ENCODE data around the gene ITGAX. TPM values are rescaled to one million over a fixed set of nuclear protein-coding genes. Genes with fewer than 3 reads are reported as not detected.

The ITGAX gene
- total and polyA plus RNA-seq, 4 donors, result 1.1 to 9.6 (median 1.9) TPM

- H3K9ac ChIP-seq (ENCODE audit: low read depth in 1 of 2, low read length in 2 of 2), result no peak overlapping the region
- H3K27ac ChIP-seq (ENCODE audit: low read depth in 1 of 2, low read length in 2 of 2), result no peak overlapping the region
- no peak for DNase-seq (ENCODE audit: low spot score)
- no peaks in the 10 kb centered on the region for H3K9me3 ChIP-seq (ENCODE audit: control insufficient read depth in 4 of 4, low read length in 3 of 4)
- peaks cover 3 to 7% (median 5%) of the 10 kb centered on the region in 4 donors for H3K4me1 ChIP-seq (ENCODE audit: control insufficient read depth in 4 of 4, insufficient read depth in 4 of 4, low read length in 3 of 4)
- 68% methylated on average over 5 of the region's 5 CpGs for WGBS
- TF ChIP-seq HNF4G (IDR thresholded peaks at IDR 0.05), result no peak
- no peak for TF ChIP-seq NR2F2 (IDR thresholded peaks at IDR 0.05)
- no peak for TF ChIP-seq HNF4A (conservative IDR thresholded peaks at IDR 0.05)
- no peak for TF ChIP-seq FOXA2 (IDR thresholded peaks at IDR 0.05)
- TF ChIP-seq RAD21 (IDR thresholded peaks at IDR 0.05), result no peak
- TF ChIP-seq EGR1 (IDR thresholded peaks at IDR 0.05; ENCODE audit: low read depth in 2 of 2), result no peak
- no peak for TF ChIP-seq ATF3 (IDR thresholded peaks at IDR 0.05)
- TF ChIP-seq TAF1 (conservative IDR thresholded peaks at IDR 0.05), result no peak
- no peak for TF ChIP-seq MAX (IDR thresholded peaks at IDR 0.05)
- TF ChIP-seq ZBTB33 (IDR thresholded peaks at IDR 0.05), result no peak
- no peak for TF ChIP-seq REST (IDR thresholded peaks at IDR 0.05)
- no peak for TF ChIP-seq YY1 (IDR thresholded peaks at IDR 0.05)
- TF ChIP-seq RXRA (IDR thresholded peaks at IDR 0.05), result no peak
- no peak for TF ChIP-seq GABPA (IDR thresholded peaks at IDR 0.05 in 1 of 2, conservative IDR thresholded peaks at IDR 0.05 in 1 of 2)
- no peak for TF ChIP-seq CTCF (IDR thresholded peaks at IDR 0.05; ENCODE audit: low read depth, low read length, missing input control)
- TF ChIP-seq FOXA1 (IDR thresholded peaks at IDR 0.05), result no peak
- TF ChIP-seq SP1 (IDR thresholded peaks at IDR 0.05), result no peak
- no peak for TF ChIP-seq JUND (IDR thresholded peaks at IDR 0.05)
- no peaks in the 10 kb centered on the region for H3K36me3 ChIP-seq (ENCODE audit: control insufficient read depth in 4 of 4, insufficient read depth in 3 of 4, low read depth in 1 of 4, low read length in 3 of 4)
- H3K27me3 ChIP-seq (ENCODE audit: control insufficient read depth in 4 of 4, insufficient read depth in 4 of 4, low read length in 3 of 4), result no peaks in the 10 kb centered on the region
- H3K4me3 ChIP-seq (ENCODE audit: low read depth in 1 of 3, low read length in 3 of 3), result no peak overlapping the region
These were observed 75.5 kb downstream of the ITGAX start for GRCh38 chr16:31430380-31431052.

Other genes with a start within 250 kb of the ITGAX start
- 10 to 100 TPM; 10.0 to 29.5 TPM for gene BCKDK, start 246.8 kb upstream of the ITGAX start, total RNA-seq
- 10 to 100 TPM; 40.2 to 41.6 TPM for gene BCKDK, start 246.8 kb upstream of the ITGAX start, polyA plus RNA-seq
- 10 to 100 TPM; 20.9 to 37.4 TPM for gene KAT8, start 237.5 kb upstream of the ITGAX start, total RNA-seq
- 10 to 100 TPM; 15.9 to 18.3 TPM for gene KAT8, start 237.5 kb upstream of the ITGAX start, polyA plus RNA-seq
- gene PRSS8, start 219.4 kb upstream of the ITGAX start, total RNA-seq, result 1 to 10 TPM; 1.1 to 8.3 TPM
- 10 to 100 TPM in 1 of 2 donors, 1 to 10 TPM in 1; 8.5 to 50.1 TPM for gene PRSS8, start 219.4 kb upstream of the ITGAX start, polyA plus RNA-seq
- gene PRSS36, start 205.1 kb upstream of the ITGAX start, total RNA-seq, result under 1 TPM; 0.09 to 0.50 TPM
- 1 to 10 TPM in 1 of 2 donors, under 1 TPM in 1; 0.74 to 2.1 TPM for gene PRSS36, start 205.1 kb upstream of the ITGAX start, polyA plus RNA-seq
- gene FUS, start 175.0 kb upstream of the ITGAX start, total RNA-seq, result 10 to 100 TPM; 36.4 to 51.5 TPM
- 10 to 100 TPM in 1 of 2 donors, 1 to 10 TPM in 1; 7.5 to 42.3 TPM for gene FUS, start 175.0 kb upstream of the ITGAX start, polyA plus RNA-seq
- 10 to 100 TPM in 1 of 2 donors, 1 to 10 TPM in 1; 6.7 to 35.9 TPM for gene PYCARD, start 152.4 kb upstream of the ITGAX start, total RNA-seq
- 10 to 100 TPM in 1 of 2 donors, 1 to 10 TPM in 1; 9.7 to 11.8 TPM for gene PYCARD, start 152.4 kb upstream of the ITGAX start, polyA plus RNA-seq
- under 1 TPM in 1 of 2 donors, not detected in 1; under 0.01 TPM for gene TRIM72, start 141.1 kb upstream of the ITGAX start, total RNA-seq
- under 1 TPM; 0.02 to 0.10 TPM for gene TRIM72, start 141.1 kb upstream of the ITGAX start, polyA plus RNA-seq
- not detected for gene PYDC1, start 138.0 kb upstream of the ITGAX start, total RNA-seq
- not detected for gene PYDC1, start 138.0 kb upstream of the ITGAX start, polyA plus RNA-seq
- gene ITGAM, start 95.2 kb upstream of the ITGAX start, total RNA-seq, result 10 to 100 TPM in 1 of 2 donors, 1 to 10 TPM in 1; 5.3 to 10.1 TPM
- 1 to 10 TPM in 1 of 2 donors, under 1 TPM in 1; 0.65 to 2.9 TPM for gene ITGAM, start 95.2 kb upstream of the ITGAX start, polyA plus RNA-seq
- 1 to 10 TPM; 2.0 to 3.6 TPM for gene ITGAD, start 38.2 kb downstream of the ITGAX start, total RNA-seq
- gene ITGAD, start 38.2 kb downstream of the ITGAX start, polyA plus RNA-seq, result 1 to 10 TPM in 1 of 2 donors, under 1 TPM in 1; 0.04 to 2.1 TPM
- gene COX6A2, start 73.2 kb downstream of the ITGAX start, total RNA-seq, result under 1 TPM in 1 of 2 donors, not detected in 1; 0.84 TPM
- gene COX6A2, start 73.2 kb downstream of the ITGAX start, polyA plus RNA-seq, result 10 to 100 TPM in 1 of 2 donors, 1 to 10 TPM in 1; 8.0 to 36.7 TPM
- under 1 TPM; 0.25 to 0.84 TPM for gene ZNF843, start 87.6 kb downstream of the ITGAX start, total RNA-seq
- under 1 TPM in 1 of 2 donors, not detected in 1; 0.35 TPM for gene ZNF843, start 87.6 kb downstream of the ITGAX start, polyA plus RNA-seq
- gene ARMC5, start 104.3 kb downstream of the ITGAX start, total RNA-seq, result 10 to 100 TPM in 1 of 2 donors, 1 to 10 TPM in 1; 5.4 to 13.3 TPM
- gene ARMC5, start 104.3 kb downstream of the ITGAX start, polyA plus RNA-seq, result 10 to 100 TPM; 10.1 to 12.6 TPM
- 1 to 10 TPM; 4.2 to 6.8 TPM for gene TGFB1I1, start 117.0 kb downstream of the ITGAX start, total RNA-seq
- 1 to 10 TPM; 4.9 to 8.3 TPM for gene TGFB1I1, start 117.0 kb downstream of the ITGAX start, polyA plus RNA-seq
- gene SLC5A2, start 127.9 kb downstream of the ITGAX start, total RNA-seq, result under 1 TPM in 1 of 2 donors, not detected in 1; 0.14 TPM
- 1 to 10 TPM in 1 of 2 donors, under 1 TPM in 1; 0.93 to 8.1 TPM for gene SLC5A2, start 127.9 kb downstream of the ITGAX start, polyA plus RNA-seq
- gene RUSF1, start 153.2 kb downstream of the ITGAX start, total RNA-seq, result 10 to 100 TPM; 47.3 to 73.1 TPM
- gene RUSF1, start 153.2 kb downstream of the ITGAX start, polyA plus RNA-seq, result 10 to 100 TPM; 21.8 to 51.7 TPM
- gene AHSP, start 172.7 kb downstream of the ITGAX start, total RNA-seq, result 1,000 to 10,000 TPM in 1 of 2 donors, not detected in 1; 1,651 TPM
- under 1 TPM in 1 of 2 donors, not detected in 1; 0.48 TPM for gene AHSP, start 172.7 kb downstream of the ITGAX start, polyA plus RNA-seq

Data from liver (tissue), 9 donors.